ENCODE results near the gene ANKLE1. TPM values are rescaled to one million over a fixed set of nuclear protein-coding genes. Genes with fewer than 3 reads are reported as not detected.
A peak's percentile ranks its signal among the peaks of the same experiment; 100 is the strongest.

ANKLE1 gene
- 1 to 10 TPM in 2 of 4 donors, under 1 TPM in 2; 0.44 to 2.1 (median 0.90) TPM for total RNA-seq

DNA sequence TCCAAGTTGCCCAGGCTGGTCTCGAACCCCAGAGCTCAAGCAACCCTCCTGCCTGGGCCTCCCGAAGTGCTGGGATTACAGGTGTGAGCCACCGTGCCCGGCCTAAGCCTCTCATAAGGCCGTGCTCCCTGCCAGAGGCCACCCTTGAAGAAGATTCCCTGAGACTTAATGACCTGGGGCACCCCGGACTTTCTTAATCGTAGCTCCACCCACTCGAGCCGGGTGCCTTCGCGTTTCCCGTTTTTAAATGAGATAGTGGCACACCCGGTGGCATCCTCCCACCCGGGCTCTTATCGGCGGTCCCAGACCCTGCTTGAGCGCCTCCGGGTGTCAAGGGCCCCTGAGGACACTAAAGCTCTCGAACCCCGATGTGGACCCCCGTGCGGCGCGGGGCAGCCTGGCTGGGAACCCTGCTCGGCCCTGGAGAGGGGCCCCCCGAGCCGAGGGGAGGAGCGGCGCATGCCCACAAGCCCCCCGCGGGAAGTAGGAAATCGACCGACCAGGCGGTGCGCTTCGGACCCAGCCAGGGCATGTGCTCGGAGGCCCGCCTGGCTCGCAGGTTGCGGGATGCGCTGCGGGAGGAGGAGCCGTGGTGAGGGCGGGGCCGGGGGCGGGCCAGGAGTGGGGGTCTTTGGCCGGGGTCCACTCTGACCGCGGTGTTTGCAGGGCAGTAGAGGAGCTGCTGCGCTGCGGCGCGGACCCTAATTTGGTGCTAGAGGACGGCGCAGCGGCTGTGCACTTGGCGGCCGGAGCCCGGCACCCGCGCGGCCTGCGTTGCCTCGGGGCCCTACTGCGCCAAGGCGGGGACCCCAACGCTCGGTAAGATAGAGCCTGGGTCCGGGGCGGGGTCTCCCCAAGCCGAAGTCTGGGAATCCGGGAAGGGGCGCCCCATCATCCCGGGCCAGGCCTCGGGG lies at the start of gene ANKLE1:
Gene ANKLE1, plus strand, starts transcription at position 511 of the 914 bp plus-strand sequence. Its CDS starts 20 bp downstream, at position 531.
- Histone ChIP-seq H3K27ac (no peak within 1 kb of the TSS), H3K4me3 (peak within 1 kb of the TSS in 3 of 4 donors; percentile 28 to 43 (median 41)), H3K4me1 (peaks cover 0 to 19% (median 12%) of the 10 kb centered on the region in 4 donors), H3K9me3 (no peaks in the 10 kb centered on the region), H3K36me3 (peaks cover 0 to 45% (median 2%) of the 10 kb centered on the region in 3 donors), H3K27me3 (peaks cover 0 to 25% of the 10 kb centered on the region in 2 donors)
- no peak for DNase-seq (ENCODE audit: low spot score in 2 of 2)
- TF ChIP-seq POLR2A (IDR thresholded peaks at IDR 0.05) (no peak), EP300 (IDR thresholded peaks at IDR 0.05) (no peak)
- TF ChIP-seq, protein P1, sequence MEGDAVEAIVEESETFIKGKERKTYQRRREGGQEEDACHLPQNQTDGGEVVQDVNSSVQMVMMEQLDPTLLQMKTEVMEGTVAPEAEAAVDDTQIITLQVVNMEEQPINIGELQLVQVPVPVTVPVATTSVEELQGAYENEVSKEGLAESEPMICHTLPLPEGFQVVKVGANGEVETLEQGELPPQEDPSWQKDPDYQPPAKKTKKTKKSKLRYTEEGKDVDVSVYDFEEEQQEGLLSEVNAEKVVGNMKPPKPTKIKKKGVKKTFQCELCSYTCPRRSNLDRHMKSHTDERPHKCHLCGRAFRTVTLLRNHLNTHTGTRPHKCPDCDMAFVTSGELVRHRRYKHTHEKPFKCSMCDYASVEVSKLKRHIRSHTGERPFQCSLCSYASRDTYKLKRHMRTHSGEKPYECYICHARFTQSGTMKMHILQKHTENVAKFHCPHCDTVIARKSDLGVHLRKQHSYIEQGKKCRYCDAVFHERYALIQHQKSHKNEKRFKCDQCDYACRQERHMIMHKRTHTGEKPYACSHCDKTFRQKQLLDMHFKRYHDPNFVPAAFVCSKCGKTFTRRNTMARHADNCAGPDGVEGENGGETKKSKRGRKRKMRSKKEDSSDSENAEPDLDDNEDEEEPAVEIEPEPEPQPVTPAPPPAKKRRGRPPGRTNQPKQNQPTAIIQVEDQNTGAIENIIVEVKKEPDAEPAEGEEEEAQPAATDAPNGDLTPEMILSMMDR (IDR thresholded peaks at IDR 0.05), result no peak
- 10 to 16% methylated on average over 31 to 43 of the region's 75 CpGs for WGBS, 2 donors

- Histone ChIP-seq H3K27ac (no peak overlapping the region), H3K27me3 (no peaks in the 10 kb centered on the region), H3K9me3 (no peaks in the 10 kb centered on the region), H3K4me1 (peaks cover 0 to 40% (median 18%) of the 10 kb centered on the region in 4 donors), H3K36me3 (peaks cover 0 to 57% (median 3%) of the 10 kb centered on the region in 3 donors), H3K4me3 (no peak overlapping the region)
- 84 to 88% methylated on average over 25 of the region's 25 CpGs for WGBS, 2 donors
- TF ChIP-seq, protein P1 (IDR thresholded peaks at IDR 0.05), result no peak
- TF ChIP-seq POLR2A (IDR thresholded peaks at IDR 0.05), result no peak
- TF ChIP-seq EP300 (IDR thresholded peaks at IDR 0.05), result no peak
- DNase-seq (ENCODE audit: low spot score in 2 of 2), result no peak
These were observed 49.4 kb upstream of the ANKLE1 start for GRCh38 chr19:17232258-17232657.

GRCh38 chr19:17234911-17235299 lies 46.8 kb upstream of the ANKLE1 start:
- peak overlapping the region; percentile 30 to 56 (median 39) for H3K4me3 ChIP-seq
- no peak for DNase-seq (ENCODE audit: low spot score in 2 of 2)
- peaks cover 0 to 31% (median 17%) of the 10 kb centered on the region in 4 donors for H3K4me1 ChIP-seq
- no peaks in the 10 kb centered on the region for H3K9me3 ChIP-seq
- peaks cover 0 to 64% (median 1%) of the 10 kb centered on the region in 3 donors for H3K36me3 ChIP-seq
- H3K27ac ChIP-seq, result peak overlapping the region; percentile 47 to 78 (median 68)
- H3K27me3 ChIP-seq, result no peaks in the 10 kb centered on the region
- TF ChIP-seq, protein P1 (IDR thresholded peaks at IDR 0.05), result no peak
- no peak for TF ChIP-seq POLR2A (IDR thresholded peaks at IDR 0.05)
- no peak for TF ChIP-seq EP300 (IDR thresholded peaks at IDR 0.05)
- 33 to 37% methylated on average over 8 of the region's 11 CpGs for whole genome bisulfite sequencing, 2 donors

GRCh38 chr19:17235300-17235970 lies 46.3 kb upstream of the ANKLE1 start:
- Histone ChIP-seq H3K36me3 (peaks cover 0 to 64% (median 0%) of the 10 kb centered on the region in 3 donors), H3K4me3 (peak overlapping the region; percentile 30 to 56 (median 39)), H3K27me3 (no peaks in the 10 kb centered on the region), H3K4me1 (peaks cover 0 to 31% (median 17%) of the 10 kb centered on the region in 4 donors), H3K27ac (peak overlapping the region; percentile 47 to 78 (median 68)), H3K9me3 (no peaks in the 10 kb centered on the region)
- DNase-seq (ENCODE audit: low spot score in 2 of 2), result peak in 1 of 2 donors; percentile 54
- TF ChIP-seq, protein P1 (IDR thresholded peaks at IDR 0.05), result peak; percentile 55 to 79 (median 60)
- TF ChIP-seq EP300 (IDR thresholded peaks at IDR 0.05), result no peak
- TF ChIP-seq POLR2A (IDR thresholded peaks at IDR 0.05), result no peak
- no CpG with 5 or more reads among the region's 80 CpGs for WGBS, 2 donors

All from tibial nerve (tissue), 4 donors.